ENCODE results near the gene CPE. TPM values are rescaled to one million over a fixed set of nuclear protein-coding genes. Genes with fewer than 3 reads are reported as not detected.

Gene CPE
- polyA plus RNA-seq, 3 donors from 2014 or later, result not detected

DNA sequence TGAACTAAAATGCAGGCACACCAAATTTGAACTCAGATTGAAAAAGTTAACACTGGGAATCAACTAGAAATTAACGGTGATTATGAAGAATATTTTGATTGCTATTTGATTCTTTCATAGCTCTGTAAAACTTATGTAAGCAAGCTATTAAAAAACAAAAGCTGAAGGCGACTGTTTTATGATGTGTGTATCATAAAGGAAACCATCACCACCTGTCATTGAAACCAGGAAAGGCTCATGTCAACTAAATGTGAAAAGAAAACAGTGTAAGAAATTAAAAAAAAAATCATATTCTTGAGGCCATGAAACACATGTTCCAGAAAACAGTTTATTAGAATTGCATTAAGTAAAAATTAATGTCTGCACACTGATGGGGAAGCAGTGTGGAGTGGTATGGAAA, 24.2 kb downstream of the CPE start:
- Mint-ChIP-seq H3K4me1 (no peaks in the 10 kb centered on the region), H3K27ac (no peak overlapping the region), H3K4me3 (no peak overlapping the region), H3K9me3 (no peaks in the 10 kb centered on the region), H3K27me3 (ENCODE audit: low read depth in 3 of 3) (peaks cover 3 to 5% (median 3%) of the 10 kb centered on the region in 3 donors), H3K36me3 (no peaks in the 10 kb centered on the region)
- DNase-seq, result no peak

DNA sequence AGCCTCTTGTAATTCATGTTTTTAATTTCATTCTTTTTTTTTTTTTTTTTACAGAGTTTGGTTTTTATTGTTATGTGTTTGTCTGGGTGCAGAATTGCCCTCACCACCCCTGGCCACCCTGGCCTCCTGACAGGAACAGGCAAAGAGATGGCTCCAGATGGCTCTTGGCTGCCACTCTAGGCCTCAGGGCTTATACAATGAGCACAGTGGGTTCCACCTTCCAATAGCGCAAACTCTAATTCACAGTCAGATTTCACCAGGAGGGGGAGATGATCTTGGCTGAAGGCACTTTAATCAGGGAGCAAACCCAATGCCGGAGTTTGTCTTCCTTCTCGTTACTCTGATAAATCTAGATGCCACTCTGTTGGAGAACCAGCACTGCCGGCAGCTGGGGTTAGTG, 24.8 kb downstream of the CPE start:
- H3K27ac Mint-ChIP-seq, result no peak overlapping the region
- H3K4me3 Mint-ChIP-seq, result no peak overlapping the region
- no peak for DNase-seq
- H3K27me3 Mint-ChIP-seq (ENCODE audit: low read depth in 3 of 3), result peaks cover 3 to 5% (median 3%) of the 10 kb centered on the region in 3 donors
- H3K36me3 Mint-ChIP-seq, result no peaks in the 10 kb centered on the region
- H3K9me3 Mint-ChIP-seq, result no peaks in the 10 kb centered on the region
- H3K4me1 Mint-ChIP-seq, result no peaks in the 10 kb centered on the region

GRCh38 chr4:165404080-165404479, 25.3 kb downstream of the CPE start:
- peaks cover 3 to 5% (median 3%) of the 10 kb centered on the region in 3 donors for H3K27me3 Mint-ChIP-seq (ENCODE audit: low read depth in 3 of 3)
- H3K9me3 Mint-ChIP-seq, result no peaks in the 10 kb centered on the region
- H3K4me1 Mint-ChIP-seq, result no peaks in the 10 kb centered on the region
- no peak overlapping the region for H3K27ac Mint-ChIP-seq
- H3K4me3 Mint-ChIP-seq, result no peak overlapping the region
- no peak for DNase-seq
- no peaks in the 10 kb centered on the region for H3K36me3 Mint-ChIP-seq

DNA sequence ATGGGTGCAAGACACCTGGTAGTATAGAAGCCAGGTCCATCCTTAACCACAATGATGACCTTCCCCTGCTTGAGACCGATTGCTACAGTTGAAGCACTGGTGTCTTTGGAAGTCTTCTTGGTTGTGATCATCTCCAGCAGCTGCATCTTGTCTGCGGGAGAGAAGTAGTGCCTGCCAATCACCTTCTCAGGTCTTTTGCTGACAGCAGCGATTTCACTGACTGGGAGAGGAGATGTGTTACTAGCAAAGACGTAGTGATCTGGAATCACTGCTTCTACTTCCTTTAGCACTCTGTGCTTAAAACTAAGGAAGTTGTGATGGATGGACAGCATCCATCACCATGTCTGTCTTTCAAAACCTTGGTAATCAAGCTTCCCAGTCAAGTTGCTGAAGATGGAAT, 25.9 kb downstream of the CPE start:
- no peaks in the 10 kb centered on the region for H3K4me1 Mint-ChIP-seq
- no peak overlapping the region for H3K27ac Mint-ChIP-seq
- DNase-seq, result no peak
- peaks cover 0 to 9% (median 3%) of the 10 kb centered on the region in 3 donors for H3K27me3 Mint-ChIP-seq (ENCODE audit: low read depth in 3 of 3)
- H3K4me3 Mint-ChIP-seq, result no peak overlapping the region
- no peaks in the 10 kb centered on the region for H3K9me3 Mint-ChIP-seq
- no peaks in the 10 kb centered on the region for H3K36me3 Mint-ChIP-seq

GRCh38 chr4:165410214-165410613, 31.4 kb downstream of the CPE start:
- Mint-ChIP-seq H3K36me3 (no peaks in the 10 kb centered on the region), H3K27ac (no peak overlapping the region), H3K4me3 (no peak overlapping the region), H3K9me3 (no peaks in the 10 kb centered on the region), H3K27me3 (ENCODE audit: low read depth in 3 of 3) (peaks cover 0 to 9% (median 3%) of the 10 kb centered on the region in 3 donors), H3K4me1 (no peaks in the 10 kb centered on the region)
- DNase-seq, result no peak

GRCh38 chr4:165415910-165416309, 37.1 kb downstream of the CPE start:
- Mint-ChIP-seq H3K36me3 (no peaks in the 10 kb centered on the region), H3K27me3 (ENCODE audit: low read depth in 3 of 3) (peaks cover 0 to 11% (median 2%) of the 10 kb centered on the region in 3 donors), H3K9me3 (no peaks in the 10 kb centered on the region)

GRCh38 chr4:165418073-165418472, 39.3 kb downstream of the CPE start:
- no peaks in the 10 kb centered on the region for H3K9me3 Mint-ChIP-seq
- peaks cover 0 to 6% (median 4%) of the 10 kb centered on the region in 3 donors for H3K27me3 Mint-ChIP-seq (ENCODE audit: low read depth in 3 of 3)
- H3K4me1 Mint-ChIP-seq, result no peaks in the 10 kb centered on the region
- no peak for DNase-seq
- no peaks in the 10 kb centered on the region for H3K36me3 Mint-ChIP-seq
- no peak overlapping the region for H3K4me3 Mint-ChIP-seq
- H3K27ac Mint-ChIP-seq, result no peak overlapping the region

More at GRCh38 chr4:165415910-165416309, 37.1 kb downstream of the CPE start:
- Mint-ChIP-seq H3K27ac (no peak overlapping the region), H3K4me1 (no peaks in the 10 kb centered on the region), H3K4me3 (no peak overlapping the region)
- DNase-seq, result no peak

DNA sequence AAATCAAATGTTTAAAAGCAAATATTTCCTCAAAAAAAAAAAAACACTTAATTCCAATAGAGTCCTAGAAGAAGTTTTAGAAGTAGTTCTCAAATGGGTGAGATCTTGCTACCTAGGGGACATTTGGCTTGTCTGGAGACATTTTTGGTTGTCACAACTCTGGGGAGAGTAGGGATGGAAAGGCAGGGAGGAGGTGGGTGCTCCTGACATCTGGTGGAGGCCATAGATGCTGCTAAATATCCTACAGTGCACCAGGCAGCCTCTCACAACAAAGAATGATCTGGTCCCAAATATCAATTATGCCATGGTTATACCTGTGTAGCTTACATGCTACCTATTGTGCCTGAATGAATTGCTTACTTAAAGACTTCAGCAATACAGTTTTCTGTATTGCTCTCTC, 46.8 kb downstream of the CPE start:
- peaks cover 2 to 4% (median 3%) of the 10 kb centered on the region in 3 donors for H3K27me3 Mint-ChIP-seq (ENCODE audit: low read depth in 3 of 3)
- H3K9me3 Mint-ChIP-seq, result peaks cover 0 to 2% (median 0%) of the 10 kb centered on the region in 6 donors
- H3K4me1 Mint-ChIP-seq, result peaks cover 0 to 15% of the 10 kb centered on the region in 2 donors
- no peak overlapping the region for H3K27ac Mint-ChIP-seq
- no peak for DNase-seq
- H3K4me3 Mint-ChIP-seq, result no peak overlapping the region
- no peaks in the 10 kb centered on the region for H3K36me3 Mint-ChIP-seq

DNA sequence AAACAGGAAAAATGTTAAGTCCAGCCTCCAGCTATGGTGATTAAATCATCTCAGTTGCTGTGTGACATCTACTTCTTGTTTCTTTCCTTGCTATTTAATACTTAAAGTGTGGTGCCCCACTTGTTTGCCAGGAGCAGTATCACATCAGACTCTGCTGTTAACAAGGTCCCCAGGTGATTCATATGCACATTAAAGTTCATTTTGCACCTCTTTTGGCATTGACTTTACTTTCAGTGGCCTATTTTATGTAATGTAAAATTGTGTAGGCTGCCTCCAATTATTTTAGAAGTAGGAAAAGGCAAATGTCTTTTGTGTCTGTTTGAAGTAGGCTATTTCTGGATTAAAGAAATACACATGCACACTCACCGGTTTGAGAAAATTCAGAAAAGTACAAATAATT, 47.5 kb downstream of the CPE start:
- no peaks in the 10 kb centered on the region for H3K36me3 Mint-ChIP-seq
- no peak for DNase-seq

GRCh38 chr4:165426823-165427222, 48.0 kb downstream of the CPE start:
- peaks cover 2 to 7% (median 2%) of the 10 kb centered on the region in 3 donors for H3K27me3 Mint-ChIP-seq (ENCODE audit: low read depth in 3 of 3)
- H3K4me1 Mint-ChIP-seq, result peaks cover 0 to 23% of the 10 kb centered on the region in 2 donors
- peak overlapping the region in 1 of 6 donors; percentile 4 for H3K27ac Mint-ChIP-seq
- peaks cover 0 to 2% (median 0%) of the 10 kb centered on the region in 6 donors for H3K9me3 Mint-ChIP-seq
- H3K4me3 Mint-ChIP-seq, result no peak overlapping the region
- no peak for DNase-seq
- no peaks in the 10 kb centered on the region for H3K36me3 Mint-ChIP-seq

More for the DNA sequence above, 47.5 kb downstream of the CPE start:
- Mint-ChIP-seq H3K4me1 (peaks cover 0 to 20% of the 10 kb centered on the region in 2 donors), H3K9me3 (peaks cover 0 to 2% (median 0%) of the 10 kb centered on the region in 6 donors), H3K27me3 (ENCODE audit: low read depth in 3 of 3) (peaks cover 2 to 7% (median 3%) of the 10 kb centered on the region in 3 donors), H3K4me3 (no peak overlapping the region), H3K27ac (peak overlapping the region in 1 of 6 donors; percentile 4)

DNA sequence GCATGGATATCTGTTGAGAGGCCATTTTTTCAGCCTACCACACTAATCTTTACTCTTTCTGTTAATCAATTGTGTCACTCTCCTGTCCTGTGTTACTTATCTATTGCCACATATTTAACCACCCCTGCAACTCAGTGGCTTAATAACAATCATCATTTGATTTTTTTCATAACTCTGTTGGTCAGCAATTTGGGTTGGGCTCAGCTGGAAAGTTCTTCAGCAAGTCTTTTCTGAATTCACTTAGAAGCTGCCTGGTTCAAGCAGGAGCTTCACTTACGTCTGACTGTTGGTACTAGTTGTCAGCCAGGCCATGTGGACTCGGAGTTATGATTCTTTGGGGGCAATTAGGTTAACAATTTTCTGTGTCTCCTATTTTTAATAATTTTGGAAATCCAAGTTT, 50.1 kb downstream of the CPE start:
- Mint-ChIP-seq H3K9me3 (peaks cover 0 to 7% (median 0%) of the 10 kb centered on the region in 6 donors), H3K27me3 (ENCODE audit: low read depth in 3 of 3) (peaks cover 2 to 7% (median 4%) of the 10 kb centered on the region in 3 donors), H3K27ac (no peak overlapping the region), H3K4me1 (peaks cover 0 to 23% of the 10 kb centered on the region in 2 donors), H3K36me3 (no peaks in the 10 kb centered on the region), H3K4me3 (no peak overlapping the region)
- no peak for DNase-seq

DNA sequence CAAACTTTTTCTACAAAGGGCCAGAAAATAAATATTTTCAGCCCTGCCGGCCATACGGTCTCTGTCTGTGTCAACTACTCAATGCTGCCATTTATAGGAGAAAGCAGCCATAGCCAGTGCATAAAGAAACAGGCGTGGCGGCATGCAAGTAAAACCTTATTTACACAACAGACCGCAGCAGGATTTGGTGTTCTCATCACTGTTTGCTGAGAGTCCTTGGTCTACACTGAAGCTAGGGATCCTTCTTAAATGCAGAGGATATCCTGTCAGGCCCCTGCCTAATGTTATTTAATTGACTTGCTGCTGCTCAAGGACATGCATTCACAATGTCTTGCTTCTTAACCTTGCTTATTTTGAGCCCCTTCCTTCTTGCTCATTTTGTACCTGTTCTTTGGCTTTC, 54.7 kb downstream of the CPE start:
- Mint-ChIP-seq H3K36me3 (no peaks in the 10 kb centered on the region), H3K4me3 (no peak overlapping the region), H3K9me3 (peaks cover 0 to 5% (median 0%) of the 10 kb centered on the region in 6 donors), H3K4me1 (peaks cover 0 to 8% of the 10 kb centered on the region in 2 donors), H3K27ac (no peak overlapping the region), H3K27me3 (ENCODE audit: low read depth in 3 of 3) (peaks cover 3 to 9% (median 7%) of the 10 kb centered on the region in 3 donors)
- DNase-seq, result no peak

DNA sequence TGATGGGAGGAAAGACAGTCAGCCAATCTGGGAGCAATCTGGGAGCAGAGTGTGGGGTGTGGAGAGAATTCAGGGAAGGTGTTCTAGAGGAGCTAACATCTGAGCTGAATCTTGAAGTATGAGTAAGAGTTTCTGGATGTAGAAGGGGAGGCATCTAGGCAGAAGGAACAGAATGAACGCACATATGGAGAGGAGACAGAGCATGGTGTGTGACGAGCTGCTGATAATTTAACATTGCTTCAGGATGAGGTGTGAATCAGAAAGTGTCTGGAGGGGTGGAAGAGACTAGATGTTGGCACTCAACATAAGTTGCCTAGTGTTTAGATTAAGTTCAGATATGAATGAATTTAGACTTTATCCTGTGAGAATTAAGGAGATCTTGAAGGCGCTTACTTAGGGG, 58.9 kb downstream of the CPE start:
- H3K4me3 Mint-ChIP-seq, result no peak overlapping the region
- no peaks in the 10 kb centered on the region for H3K4me1 Mint-ChIP-seq
- H3K27me3 Mint-ChIP-seq (ENCODE audit: low read depth in 3 of 3), result peaks cover 3 to 6% (median 5%) of the 10 kb centered on the region in 3 donors
- no peak overlapping the region for H3K27ac Mint-ChIP-seq
- DNase-seq, result no peak
- no peaks in the 10 kb centered on the region for H3K36me3 Mint-ChIP-seq
- H3K9me3 Mint-ChIP-seq, result peaks cover 0 to 3% (median 0%) of the 10 kb centered on the region in 6 donors

GRCh38 chr4:165439344-165439743, 60.5 kb downstream of the CPE start:
- Mint-ChIP-seq H3K4me3 (no peak overlapping the region), H3K27ac (no peak overlapping the region), H3K4me1 (no peaks in the 10 kb centered on the region), H3K36me3 (no peaks in the 10 kb centered on the region), H3K27me3 (ENCODE audit: low read depth in 3 of 3) (peaks cover 3 to 5% (median 4%) of the 10 kb centered on the region in 3 donors), H3K9me3 (no peaks in the 10 kb centered on the region)
- no peak for DNase-seq

GRCh38 chr4:165439981-165440380, 61.2 kb downstream of the CPE start:
- H3K9me3 Mint-ChIP-seq, result peaks cover 0 to 2% (median 0%) of the 10 kb centered on the region in 6 donors
- no peaks in the 10 kb centered on the region for H3K36me3 Mint-ChIP-seq
- no peak for DNase-seq
- no peak overlapping the region for H3K4me3 Mint-ChIP-seq
- no peak overlapping the region for H3K27ac Mint-ChIP-seq
- H3K27me3 Mint-ChIP-seq (ENCODE audit: low read depth in 3 of 3), result peaks cover under 1 to 5% (median 1%) of the 10 kb centered on the region in 3 donors
- H3K4me1 Mint-ChIP-seq, result no peaks in the 10 kb centered on the region

Measured in immature natural killer cell (primary cell).